RWPE1 (cell line): ENCODE measurements around the gene CRYGN.
A peak's percentile ranks its signal among the peaks of the same experiment; 100 is the strongest.

Experiments used
- CTCF ChIA-PET: fragments of 350-600 bp; sonication (Branson Sonifier 250); formaldehyde crosslinking; extraction: SDS; loops from one replicate; lab custom pipeline; 2021; lab: Yijun Ruan, JAX
- POLR2A ChIA-PET: fragments of 400-600 bp; formaldehyde crosslinking; extraction: SDS; loops from one replicate; lab custom pipeline; 2020; ENCODE audit warnings: antibody characterized with exemption; ENCODE audit not compliant: low non-redundant PET; lab: Yijun Ruan, JAX
- DNase-seq: peaks from one replicate; pipeline ENCODE4 v3.0.0; 2012; ENCODE audit warnings: low spot score
- H3K27ac ChIP-seq: fragments of 450-650 bp; 2 replicates; pipeline ENCODE4 v1.5.1; 2017
- TF ChIP-seq, protein P1 (sequence below): fragments of 450-650 bp; conservative IDR thresholded peaks from 2 replicates; pipeline ENCODE4 v1.5.1; 2017; ENCODE audit warnings: low read depth, mild to moderate bottlenecking

The CRYGN gene

DNA sequence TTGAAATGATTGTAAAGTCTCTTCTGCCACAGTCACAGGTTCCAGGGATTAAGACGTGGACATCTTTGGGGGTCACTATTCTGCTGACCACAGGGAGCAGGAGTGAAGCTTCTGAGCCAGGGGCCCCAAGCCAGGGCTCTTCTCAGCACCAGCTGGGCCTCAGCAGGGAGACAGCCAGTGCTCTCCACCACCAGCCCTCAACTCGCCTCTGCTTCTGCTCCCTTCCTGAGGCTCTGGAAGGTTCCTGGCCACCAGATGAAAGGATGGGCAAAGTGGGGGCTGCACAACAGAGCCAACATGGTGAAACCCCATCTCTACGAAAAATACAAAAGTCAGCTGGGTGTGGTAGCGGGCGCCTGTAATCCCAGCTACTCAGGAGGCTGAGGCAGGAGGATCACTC lies 11.2 kb upstream of the CRYGN start:
- no peak for DNase-seq
- TF ChIP-seq, protein P1, sequence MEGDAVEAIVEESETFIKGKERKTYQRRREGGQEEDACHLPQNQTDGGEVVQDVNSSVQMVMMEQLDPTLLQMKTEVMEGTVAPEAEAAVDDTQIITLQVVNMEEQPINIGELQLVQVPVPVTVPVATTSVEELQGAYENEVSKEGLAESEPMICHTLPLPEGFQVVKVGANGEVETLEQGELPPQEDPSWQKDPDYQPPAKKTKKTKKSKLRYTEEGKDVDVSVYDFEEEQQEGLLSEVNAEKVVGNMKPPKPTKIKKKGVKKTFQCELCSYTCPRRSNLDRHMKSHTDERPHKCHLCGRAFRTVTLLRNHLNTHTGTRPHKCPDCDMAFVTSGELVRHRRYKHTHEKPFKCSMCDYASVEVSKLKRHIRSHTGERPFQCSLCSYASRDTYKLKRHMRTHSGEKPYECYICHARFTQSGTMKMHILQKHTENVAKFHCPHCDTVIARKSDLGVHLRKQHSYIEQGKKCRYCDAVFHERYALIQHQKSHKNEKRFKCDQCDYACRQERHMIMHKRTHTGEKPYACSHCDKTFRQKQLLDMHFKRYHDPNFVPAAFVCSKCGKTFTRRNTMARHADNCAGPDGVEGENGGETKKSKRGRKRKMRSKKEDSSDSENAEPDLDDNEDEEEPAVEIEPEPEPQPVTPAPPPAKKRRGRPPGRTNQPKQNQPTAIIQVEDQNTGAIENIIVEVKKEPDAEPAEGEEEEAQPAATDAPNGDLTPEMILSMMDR = no peak
- ChIA-PET POLR2A (no interaction called here), CTCF (interaction anchor here (0.6 kb wide), 2 partner anchors 9 to 20 kb away, joined by 3 read pairs; no protein-coding TSS in a partner anchor)
- H3K27ac ChIP-seq = no peak overlapping the region

DNA sequence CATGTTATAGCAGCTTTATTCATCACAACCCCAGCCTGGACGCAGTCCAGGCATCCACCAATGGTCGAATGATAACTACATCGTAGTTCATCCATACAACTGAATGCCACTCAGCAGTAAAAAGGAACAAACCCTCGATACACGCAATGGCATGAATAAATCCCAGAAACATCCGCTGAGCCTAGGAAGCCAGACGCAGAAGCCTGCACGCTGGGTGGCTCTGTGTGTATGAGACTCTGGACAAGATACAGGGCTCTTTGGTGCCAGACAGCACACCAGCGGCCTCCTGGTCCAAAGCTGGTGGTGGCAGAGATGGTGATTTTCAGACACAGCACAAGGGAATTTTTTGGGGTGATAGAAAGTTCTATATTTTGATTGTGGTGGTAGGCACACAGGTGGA lies 10.0 kb upstream of the CRYGN start:
- ChIA-PET POLR2A (no interaction called here), CTCF (interaction anchor here (0.7 to 1.1 kb wide), 2 partner anchors 9 to 64 kb away, joined by 3 to 4 read pairs; no protein-coding TSS in a partner anchor)
- DNase-seq = no peak
- TF ChIP-seq, protein P1 = no peak
- H3K27ac ChIP-seq = no peak overlapping the region

DNA sequence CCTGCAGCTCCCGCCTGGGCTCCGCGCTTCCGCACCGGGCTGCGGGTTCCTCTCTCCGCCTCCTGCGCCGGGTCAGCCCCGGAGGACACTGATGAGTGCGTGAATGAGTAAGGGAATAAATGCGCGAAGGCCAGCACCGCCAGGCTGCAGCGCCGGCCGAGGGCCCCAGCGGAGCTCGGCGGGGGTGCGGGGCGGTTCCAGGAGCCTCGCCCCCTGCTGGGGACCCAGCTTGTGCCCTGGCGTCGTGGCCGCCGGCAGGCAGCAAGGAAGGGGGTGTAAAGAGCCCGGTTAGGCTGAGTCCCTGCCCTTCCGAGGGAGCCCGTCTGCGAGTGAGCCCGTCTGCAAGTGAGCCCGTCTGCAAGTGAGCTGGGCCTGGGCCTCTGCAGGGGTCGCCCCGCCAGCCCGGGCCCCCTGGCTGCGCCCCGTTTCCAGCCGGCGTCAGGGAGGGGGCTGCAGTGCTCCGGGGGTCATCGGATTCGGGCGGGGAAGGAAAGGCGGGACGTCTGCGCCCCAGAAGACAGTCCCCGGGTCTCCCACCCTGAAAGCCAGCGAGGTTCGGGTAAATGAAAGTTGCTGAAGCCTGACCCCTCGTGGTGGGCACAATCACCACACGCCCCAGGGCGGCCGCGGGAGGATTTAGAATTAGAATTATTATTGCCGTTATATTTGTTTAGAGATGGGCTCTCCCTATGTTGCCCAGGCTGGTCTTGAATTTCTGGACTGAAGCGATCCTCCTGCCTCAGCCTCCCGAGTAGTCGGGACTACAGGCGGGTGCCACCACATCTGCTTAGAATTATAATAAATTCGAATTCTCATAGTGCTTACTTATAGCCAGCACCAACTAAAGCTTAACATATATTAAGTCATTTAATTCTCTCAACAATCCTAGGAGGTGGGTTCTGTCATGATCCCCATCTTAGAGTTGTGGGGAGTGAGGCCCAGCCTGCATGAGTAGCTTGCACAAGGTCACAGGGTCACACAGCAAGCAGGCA lies 8.6 kb upstream of the CRYGN start:
- no peak overlapping the region for H3K27ac ChIP-seq
- ChIA-PET CTCF (interaction anchor here (0.5 to 1.2 kb wide), 10 partner anchors 8 to 510 kb away, joined by 3 to 6 read pairs (median 3); no protein-coding TSS in a partner anchor), POLR2A (no interaction called here)
- TF ChIP-seq, protein P1 = peak; percentile 90
- DNase-seq = peak; percentile 56

DNA sequence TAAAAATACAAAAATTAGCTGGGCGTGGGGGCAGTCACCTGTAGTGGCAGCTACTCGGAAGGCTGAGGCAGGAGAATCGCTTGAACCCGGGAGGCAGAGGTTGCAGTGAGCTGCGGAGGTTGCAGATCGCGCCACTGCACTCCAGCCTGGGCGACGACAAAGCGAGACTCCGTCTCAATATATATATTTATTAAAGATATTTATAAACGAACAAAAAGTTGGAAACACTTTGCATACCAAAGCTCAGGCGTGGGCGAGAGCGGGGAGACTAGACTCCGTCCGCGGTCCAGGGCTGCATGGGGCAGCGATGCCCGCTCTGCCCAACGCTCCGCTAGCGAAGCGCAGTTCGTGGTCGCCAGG lies 7.9 kb upstream of the CRYGN start:
- POLR2A ChIA-PET = no interaction called here
- DNase-seq = no peak
- TF ChIP-seq, protein P1 = no peak
- H3K27ac ChIP-seq = no peak overlapping the region
- CTCF ChIA-PET = interaction anchor here (0.5 to 1.2 kb wide), 6 partner anchors 80 to 232 kb away, joined by 3 to 6 read pairs (median 4); no protein-coding TSS in a partner anchor

DNA sequence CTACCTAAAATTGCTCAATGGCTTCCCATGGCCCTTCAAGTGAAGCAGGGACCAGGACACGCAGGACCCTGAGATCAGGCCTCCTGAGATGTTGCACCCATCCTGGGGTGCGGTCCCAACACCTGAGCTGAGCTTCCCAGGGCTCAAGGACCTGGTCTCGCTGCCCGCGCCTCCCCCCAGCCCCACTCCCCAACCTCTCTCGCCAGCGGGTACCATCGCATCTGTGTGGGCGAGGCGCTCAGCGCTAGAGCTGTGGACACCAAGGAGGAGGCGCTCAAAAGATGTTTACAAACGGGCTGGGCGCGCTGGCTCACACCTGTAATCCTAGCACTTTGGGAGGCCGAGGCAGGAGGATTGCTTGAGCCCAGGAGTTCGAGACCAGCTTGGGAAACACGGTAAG lies 7.4 kb upstream of the CRYGN start:
- DNase-seq = no peak
- ChIA-PET POLR2A (no interaction called here), CTCF (no interaction called here)
- TF ChIP-seq, protein P1 = no peak
- no peak overlapping the region for H3K27ac ChIP-seq

DNA sequence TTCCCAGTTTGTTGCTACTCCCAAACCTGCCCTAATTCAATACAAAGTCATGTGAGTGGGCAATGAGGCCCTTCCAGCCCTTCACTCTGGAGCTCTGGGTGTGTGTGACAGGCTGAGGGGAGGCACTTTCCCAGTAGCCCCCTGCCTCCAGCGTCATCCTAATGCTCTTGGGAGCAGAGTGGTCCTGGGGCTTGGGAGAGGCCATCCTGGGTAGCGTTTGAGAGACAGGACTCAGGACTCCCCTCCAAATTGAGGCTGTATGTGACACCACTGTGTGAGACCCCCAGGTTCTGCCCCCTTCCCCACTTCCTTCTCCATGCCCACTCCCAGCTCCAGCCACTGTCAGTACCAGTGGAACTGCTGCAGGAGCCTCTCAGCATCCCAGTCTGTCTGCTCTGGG lies 6.5 kb upstream of the CRYGN start:
- no peak for DNase-seq

More for the DNA sequence above, 6.5 kb upstream of the CRYGN start:
- CTCF ChIA-PET = no interaction called here
- POLR2A ChIA-PET = no interaction called here
- TF ChIP-seq, protein P1 = no peak
- no peak overlapping the region for H3K27ac ChIP-seq
